HG03565 (cell line): ENCODE results near the gene TRMT1.

ENCODE experiments used
- ATAC-seq: cut with Tn5 transposase; IDR thresholded peaks from one replicate; pipeline ENCODE4 v1.9.1; 2021; ENCODE audit warnings: mild to moderate bottlenecking, moderate library complexity; ENCODE audit not compliant: unreplicated experiment

The TRMT1 gene

GRCh38 chr19:13057147-13057572 is 59.4 kb downstream of the TRMT1 start:
- no peak for ATAC-seq

GRCh38 chr19:13056052-13056660 is 60.4 kb downstream of the TRMT1 start:
- no peak for ATAC-seq

- no peak for ATAC-seq
These were observed 61.1 kb downstream of the TRMT1 start for GRCh38 chr19:13055213-13056051.
